HepG2 (cell line): ENCODE data around the gene OR5B21.

Experiments used
- CEBPB ChIP-seq: IDR thresholded peaks from 2 replicates; pipeline ENCODE4 v1.6.1; 2011; ENCODE audit warnings: low read depth, low read length, improper control_type of control experiment, borderline replicate concordance
- HHEX ChIP-seq: IDR thresholded peaks from 2 replicates; pipeline ENCODE4 v1.6.1; 2016; ENCODE audit warnings: control low read depth
- ZNF782 ChIP-seq: sonication (generic); formaldehyde crosslinking; IDR thresholded peaks from 2 replicates; pipeline ENCODE4 v1.4.0; 2020; ENCODE audit warnings: missing genetic modification reagents, mild to moderate bottlenecking, borderline replicate concordance
- TF ChIP-seq, protein P1 (sequence below), 2 experiments: sonication (generic) in 1 of 2; formaldehyde crosslinking in 1 of 2; IDR thresholded peaks; 2 replicates each; pipeline versions ENCODE4 v1.5.1 to v1.6.1; 2011 to 2020; ENCODE audit warnings: borderline replicate concordance in 1 of 2, low read depth in 1 of 2, low read length in 1 of 2, mild to moderate bottlenecking in 1 of 2, missing genetic modification reagents in 1 of 2, moderate library complexity in 1 of 2

- TF ChIP-seq ZNF782 (CRISPR knock-in tag) (no peak), HHEX (no peak), CEBPB (no peak)
- TF ChIP-seq, protein P1, sequence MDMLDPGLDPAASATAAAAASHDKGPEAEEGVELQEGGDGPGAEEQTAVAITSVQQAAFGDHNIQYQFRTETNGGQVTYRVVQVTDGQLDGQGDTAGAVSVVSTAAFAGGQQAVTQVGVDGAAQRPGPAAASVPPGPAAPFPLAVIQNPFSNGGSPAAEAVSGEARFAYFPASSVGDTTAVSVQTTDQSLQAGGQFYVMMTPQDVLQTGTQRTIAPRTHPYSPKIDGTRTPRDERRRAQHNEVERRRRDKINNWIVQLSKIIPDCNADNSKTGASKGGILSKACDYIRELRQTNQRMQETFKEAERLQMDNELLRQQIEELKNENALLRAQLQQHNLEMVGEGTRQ (IDR thresholded peaks at IDR 0.05; ENCODE audit: low read depth, low read length): no peak
- TF ChIP-seq, protein P1 (CRISPR knock-in tag; IDR thresholded peaks at IDR 0.05; ENCODE audit: borderline replicate concordance): no peak
Observed at GRCh38 chr11:58507355-58507754, 550 bp downstream of the OR5B21 start.
